Hypothalamus (tissue), 51 donors: ENCODE data around the gene TMEM101.
"Not testable (repeated sequence)": the region's sequence is repeated elsewhere in the genome, so short reads cannot be mapped to it uniquely, and the experiment has no call there.

Experiments
- DNase-seq, 51 donors: peaks; one replicate each; lab custom pipeline; 2025; lab: John Stamatoyannopoulos, UW

Gene TMEM101

DNA sequence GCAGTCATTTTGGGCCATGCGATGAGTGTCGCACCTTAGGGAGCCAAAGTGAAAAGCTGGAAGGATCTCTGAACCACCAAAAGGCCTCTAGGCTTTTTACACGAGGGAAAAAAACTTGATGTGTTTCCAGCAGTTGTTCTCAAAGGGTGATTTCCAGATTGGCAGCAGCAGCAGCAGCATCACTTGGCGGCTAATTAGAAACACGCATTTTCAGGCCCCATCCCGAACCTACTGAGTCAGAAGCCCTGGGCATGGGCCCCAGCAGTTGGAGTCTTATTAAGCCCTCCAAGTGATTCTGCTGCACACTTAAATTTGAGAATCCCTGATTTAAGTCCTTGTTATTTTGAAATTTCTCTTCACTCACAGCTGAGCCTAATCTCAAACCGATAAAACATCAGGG is 35.8 kb downstream of the TMEM101 start:
- DNase-seq, result no peak

DNA sequence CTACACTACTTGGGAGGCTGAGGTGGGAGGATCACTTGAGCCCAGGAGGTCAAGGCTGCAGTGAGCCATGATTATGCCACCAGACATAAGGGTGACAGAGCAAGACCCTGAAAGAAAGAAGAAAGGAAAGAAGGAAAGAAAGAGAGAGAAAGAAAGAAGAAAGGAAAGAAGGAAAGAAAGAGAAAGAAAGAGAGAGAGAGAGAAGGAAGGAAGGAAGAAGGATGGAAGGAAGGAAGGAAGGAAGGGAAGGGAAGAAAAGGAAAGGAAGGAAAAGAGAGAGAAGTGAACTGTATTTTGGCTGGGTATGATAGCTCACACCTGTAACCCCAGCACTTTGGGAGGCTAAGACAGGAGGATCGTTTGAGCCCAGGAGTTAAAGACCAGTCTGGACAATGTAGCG is 36.7 kb downstream of the TMEM101 start:
- no peak for DNase-seq

DNA sequence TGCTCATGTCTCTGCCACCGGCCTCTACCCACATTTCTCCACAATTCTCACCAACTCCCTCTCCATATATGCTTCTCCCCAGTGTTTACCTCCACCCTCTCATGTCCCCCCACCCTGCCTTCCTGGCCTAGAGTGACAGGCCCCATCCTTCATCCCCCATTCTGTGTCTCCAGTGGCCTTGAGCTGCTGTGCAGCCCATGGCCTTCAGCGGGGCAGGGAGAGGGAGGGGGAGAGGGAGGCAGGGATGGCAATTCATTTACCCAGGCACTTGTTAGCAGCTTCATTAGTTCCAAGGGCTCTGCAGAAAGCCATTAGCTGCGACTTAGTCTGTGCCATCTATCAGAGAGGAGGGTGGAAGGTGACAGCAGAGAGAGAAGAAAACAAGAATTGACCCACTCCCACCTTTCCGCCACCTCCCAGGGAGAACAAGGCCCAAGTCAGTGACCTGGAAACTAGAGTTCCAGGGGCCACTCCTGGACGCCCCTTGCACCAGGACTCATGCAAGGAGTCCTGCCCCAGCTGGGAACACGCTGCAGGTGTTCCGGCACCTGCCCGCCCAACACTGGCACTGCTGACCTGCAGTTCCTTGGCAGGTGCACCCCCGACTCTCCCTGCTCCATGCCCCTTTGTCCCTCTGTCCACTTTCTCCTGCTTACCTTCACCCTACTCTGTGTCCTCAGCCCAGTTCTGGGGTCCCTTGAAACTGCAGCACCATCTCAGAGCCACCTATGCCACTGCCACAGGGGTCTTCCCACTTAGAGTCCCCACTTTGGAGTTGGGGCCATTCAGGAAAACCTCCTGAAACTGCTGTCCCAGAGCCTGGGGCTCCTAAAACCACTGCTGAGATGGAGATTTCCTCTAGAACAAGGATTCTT is 37.6 kb downstream of the TMEM101 start:
- no peak for DNase-seq

DNA sequence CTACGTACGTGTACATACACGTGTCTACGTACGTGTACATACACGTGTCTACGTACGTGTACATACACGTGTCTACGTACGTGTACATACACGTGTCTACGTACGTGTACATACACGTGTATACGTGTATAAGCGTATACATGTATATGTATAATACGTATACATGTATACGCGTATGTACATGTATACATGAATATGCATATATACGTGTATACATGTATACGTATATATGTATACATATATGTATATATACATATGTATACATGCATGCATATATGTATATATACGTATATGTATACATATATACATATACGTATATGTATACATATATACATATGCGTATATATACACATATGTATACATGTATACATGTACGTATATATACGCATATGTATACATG is 38.9 kb downstream of the TMEM101 start:
- DNase-seq, result no peak

DNA sequence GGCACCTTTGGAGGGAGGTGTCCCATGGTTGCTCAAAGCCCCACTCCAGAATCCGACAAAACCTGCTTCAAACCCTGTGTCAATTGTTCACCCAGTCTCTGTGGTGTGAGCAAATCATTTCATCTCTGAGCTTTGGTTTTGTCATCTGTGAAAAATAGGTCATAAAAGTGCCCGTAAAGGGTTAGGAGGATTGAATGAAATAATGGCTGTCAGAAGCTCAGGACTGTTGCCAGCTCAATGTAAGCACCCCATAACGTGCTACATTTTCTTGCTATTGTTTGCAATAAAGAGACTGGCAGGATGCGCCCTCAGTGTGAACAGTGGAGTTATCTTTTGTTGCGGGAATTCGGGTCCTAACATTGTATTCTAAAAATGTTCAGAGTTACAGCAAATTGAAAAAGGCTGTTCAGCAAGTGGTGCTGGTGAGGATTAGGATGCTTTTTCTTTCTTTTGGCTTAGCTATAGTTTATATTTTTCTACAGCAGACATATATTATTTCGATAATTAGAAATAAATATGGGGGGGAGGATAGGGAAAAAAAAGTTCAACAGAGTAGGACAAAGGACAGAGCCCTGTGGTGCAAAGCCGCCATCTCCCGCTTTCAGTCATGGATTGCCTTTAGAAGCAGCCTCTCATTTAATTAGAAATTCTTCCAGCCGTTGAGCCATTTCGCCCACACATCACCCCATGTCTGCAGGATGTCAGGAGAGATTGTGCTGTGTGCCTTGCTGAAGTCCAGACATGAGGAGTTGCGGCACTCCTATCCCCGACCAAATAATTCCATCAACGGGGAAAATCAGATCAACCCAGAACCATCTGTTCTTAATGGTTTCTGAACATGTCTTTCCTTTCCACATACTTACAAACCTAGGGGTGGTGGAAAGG is 40.1 kb downstream of the TMEM101 start:
- no peak for DNase-seq

DNA sequence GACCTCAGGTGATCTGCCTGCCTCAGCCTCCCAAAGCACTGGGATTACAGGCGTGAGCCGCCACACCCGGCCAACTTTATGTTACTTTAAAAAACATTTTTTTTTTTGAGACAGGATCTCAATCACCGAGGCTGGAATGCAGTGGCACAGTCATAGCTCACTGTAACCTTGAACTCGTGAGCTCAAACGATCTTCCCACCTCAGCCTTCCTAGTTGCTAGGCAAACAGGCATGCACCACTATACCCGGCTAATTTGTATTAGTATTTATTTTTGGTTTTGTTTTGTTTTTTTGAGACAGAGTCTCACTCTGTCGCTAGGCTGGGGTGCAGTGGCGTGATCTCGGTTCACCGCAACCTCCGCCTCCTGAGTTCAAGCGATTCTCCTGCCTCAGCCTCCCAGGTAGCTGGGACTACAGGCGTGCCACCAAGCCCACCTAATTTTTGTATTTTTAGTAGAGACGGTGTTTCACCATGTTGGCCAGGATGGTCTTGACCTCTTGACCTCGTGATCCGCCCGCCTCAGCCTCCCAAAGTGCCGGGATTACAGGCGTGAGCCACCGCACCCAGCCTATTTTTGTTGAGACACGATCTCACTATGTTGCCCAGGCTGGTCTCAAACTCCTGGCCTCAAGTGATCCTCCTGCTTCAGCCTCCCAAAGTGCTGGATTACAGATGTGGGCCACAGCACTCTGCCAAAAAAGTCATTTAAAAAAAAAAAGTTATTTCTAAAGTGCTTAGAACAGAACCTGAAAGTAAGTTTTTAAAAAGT is 42.1 kb downstream of the TMEM101 start:
- not testable (repeated sequence) for DNase-seq

DNA sequence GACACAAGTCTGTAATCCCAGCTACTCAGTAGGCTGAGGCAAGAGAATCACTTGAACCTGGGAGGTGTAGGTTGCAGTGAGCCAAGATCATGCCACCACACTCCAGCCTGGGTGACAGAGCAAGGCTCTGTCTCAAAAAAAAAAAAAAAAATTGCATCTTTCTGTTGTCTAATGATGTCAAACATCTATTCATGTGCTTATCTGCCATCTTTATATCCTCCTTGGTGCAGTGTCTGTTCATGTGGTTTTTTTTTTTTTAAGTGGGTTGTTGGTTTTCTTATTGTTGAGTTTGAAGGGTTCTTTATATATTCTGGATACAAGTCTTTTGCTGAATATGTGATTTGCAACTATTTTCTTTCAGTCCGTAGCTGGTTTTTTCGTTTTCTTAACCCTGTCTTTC is 43.3 kb downstream of the TMEM101 start:
- DNase-seq, result not testable (repeated sequence)

DNA sequence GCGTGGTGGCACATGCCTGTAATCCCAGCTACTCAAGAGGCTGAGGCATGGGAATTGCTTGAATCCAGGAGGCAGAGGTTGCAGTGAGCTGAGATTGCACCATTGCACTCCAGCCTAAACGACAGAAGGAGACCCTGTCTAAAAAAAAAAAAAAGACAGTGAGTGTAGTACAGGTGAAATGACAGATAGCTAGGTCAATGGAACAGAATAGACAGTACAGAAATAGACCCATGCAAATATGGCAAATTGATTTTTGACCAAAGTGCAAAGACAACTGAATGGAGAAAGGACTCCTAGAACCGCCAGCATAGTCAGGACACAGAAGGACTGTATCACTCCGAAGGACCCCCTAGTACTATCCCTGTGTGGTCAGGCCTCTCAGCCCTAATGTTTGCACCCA is 44.4 kb downstream of the TMEM101 start:
- no peak for DNase-seq

DNA sequence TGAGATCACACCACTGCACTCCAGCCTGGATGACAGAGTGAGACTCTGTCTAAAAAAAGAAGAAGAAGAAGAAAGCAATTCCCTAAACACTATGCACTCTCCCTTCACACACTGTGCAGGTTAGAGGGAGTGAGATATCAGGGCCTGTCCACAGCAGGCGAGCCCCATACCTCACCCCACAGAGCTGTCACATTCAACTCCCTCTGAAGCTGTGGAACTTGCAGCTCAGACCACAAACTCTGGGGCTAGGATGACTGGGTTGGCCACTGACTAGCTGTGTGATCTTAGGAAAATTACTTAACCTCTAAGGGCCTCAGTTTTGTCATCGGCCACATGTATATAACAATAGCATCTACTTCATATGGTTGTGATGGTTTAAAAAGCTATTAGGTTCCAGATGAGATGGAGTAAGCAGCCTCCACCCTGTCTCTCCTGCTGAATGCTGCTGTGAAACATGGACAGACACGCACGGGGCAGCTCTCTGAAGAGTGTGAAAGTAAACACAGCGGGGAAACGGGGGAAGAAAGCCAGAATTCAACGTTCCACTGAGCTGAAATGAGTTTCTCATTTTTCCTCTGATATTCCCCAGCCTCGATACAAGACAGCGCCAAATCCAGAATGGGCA is 47.4 kb downstream of the TMEM101 start:
- no peak for DNase-seq

DNA sequence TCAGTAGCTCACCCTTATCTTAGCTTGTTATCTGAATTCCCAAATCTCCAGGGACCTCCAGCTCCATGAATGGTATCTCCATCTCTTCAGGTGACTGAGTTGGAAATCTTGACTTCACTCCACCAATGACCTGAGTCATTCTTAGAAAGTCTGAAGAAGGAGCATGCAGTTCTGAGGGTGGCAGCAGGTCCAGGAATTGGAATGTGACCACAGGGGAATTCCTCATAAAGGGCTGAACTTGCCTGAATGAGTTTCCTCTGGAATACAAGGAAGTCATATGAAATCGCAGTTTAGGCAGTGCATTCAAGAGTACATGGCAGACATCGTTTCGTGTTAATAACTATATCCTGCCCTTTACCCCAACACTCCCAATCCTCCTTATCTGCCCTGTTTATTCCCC is 48.5 kb downstream of the TMEM101 start:
- no peak for DNase-seq

DNA sequence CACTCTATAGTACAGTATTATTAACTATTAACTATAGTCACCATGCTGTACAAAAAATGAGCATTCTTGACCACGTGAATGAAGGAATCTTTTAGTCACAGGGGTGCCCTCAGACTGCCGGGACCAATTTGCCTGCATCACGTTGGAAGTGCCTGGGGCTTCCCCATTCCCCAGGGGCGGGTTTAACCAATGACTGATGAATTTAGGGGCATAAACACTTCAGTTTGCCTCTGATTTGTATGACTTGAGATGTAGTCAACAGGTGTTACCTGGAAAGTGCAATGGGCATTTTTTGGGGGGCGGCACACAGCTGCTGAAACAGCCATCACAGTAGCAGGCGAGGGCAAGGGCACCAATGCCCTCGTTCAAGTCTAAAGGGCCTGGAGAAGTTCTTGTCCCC is 52.3 kb downstream of the TMEM101 start:
- DNase-seq, result no peak

DNA sequence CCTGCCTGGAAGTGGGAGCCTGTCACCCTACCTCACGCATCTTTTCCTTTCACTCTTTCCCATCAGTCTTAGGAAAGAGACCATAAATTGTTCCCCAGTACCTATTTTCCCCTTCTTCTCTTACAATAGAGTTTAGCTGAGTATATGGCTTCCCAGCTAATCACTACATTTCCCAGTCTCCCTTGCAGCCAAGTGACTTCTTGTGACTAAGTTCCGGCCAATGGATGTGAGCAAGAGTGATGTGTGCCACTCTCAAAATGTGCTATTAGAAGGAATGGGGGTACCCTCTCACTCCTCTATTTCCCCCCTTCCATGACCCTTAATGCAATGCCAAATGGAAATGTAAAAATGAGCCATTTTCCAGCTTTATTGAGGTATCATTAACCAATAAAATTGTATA is 52.8 kb downstream of the TMEM101 start:
- no peak for DNase-seq

DNA sequence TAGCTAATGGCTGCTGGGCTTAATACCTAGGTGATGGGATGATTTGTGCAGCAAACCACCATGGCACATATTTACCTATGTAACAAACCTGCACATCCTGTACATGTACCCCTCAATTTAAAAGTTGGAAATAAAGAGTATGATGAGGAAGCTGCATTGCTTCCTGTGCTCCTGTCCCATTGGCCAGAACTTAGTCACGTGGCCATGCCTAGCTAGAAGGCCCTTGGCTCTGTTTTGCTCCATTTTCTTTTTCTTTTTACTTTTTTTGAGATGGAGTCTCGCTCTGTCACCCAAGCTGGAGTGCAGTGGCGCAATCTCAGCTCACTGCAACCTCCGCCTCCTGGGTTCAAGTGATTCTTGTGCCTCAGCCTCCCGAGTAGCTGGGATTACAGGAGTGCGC is 53.5 kb downstream of the TMEM101 start:
- not testable (repeated sequence) for DNase-seq
